ENCODE data around the gene NEB.

NEB gene

DNA sequence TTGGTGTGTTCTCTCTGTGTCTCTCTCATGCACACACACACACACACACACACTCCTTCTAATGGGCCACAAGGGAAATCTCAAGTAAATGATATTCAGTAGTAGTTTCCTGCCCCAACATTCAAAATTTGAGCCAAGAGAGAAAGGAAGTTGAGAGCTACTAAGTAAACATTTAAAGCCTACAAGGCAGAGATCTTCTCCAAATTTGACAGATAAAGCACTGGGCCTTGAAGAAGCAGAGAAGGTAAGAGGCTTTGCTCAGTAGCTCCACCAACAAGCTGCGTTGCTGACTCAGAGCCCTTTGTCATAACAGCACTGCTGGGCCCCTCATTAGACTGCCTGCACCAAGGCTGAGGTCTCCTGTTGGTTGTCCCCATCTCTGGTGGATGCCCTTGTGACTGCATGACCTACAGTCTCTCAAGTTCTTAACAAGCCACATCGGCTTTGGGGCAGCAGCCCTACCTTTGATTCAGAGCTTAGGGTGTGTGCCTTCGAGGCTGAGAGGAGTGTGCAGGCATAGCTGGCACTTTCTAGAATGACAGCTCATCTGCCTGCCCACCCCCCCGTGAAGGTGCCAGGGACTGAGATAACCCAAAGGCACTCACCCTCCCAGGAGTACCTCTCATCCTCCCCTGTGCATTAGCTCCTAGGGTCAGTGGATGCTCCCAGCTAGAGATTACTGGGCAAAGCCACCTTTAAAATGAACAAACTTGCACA lies 32.3 kb upstream of the NEB start:
- TF ChIP-seq, protein P1, sequence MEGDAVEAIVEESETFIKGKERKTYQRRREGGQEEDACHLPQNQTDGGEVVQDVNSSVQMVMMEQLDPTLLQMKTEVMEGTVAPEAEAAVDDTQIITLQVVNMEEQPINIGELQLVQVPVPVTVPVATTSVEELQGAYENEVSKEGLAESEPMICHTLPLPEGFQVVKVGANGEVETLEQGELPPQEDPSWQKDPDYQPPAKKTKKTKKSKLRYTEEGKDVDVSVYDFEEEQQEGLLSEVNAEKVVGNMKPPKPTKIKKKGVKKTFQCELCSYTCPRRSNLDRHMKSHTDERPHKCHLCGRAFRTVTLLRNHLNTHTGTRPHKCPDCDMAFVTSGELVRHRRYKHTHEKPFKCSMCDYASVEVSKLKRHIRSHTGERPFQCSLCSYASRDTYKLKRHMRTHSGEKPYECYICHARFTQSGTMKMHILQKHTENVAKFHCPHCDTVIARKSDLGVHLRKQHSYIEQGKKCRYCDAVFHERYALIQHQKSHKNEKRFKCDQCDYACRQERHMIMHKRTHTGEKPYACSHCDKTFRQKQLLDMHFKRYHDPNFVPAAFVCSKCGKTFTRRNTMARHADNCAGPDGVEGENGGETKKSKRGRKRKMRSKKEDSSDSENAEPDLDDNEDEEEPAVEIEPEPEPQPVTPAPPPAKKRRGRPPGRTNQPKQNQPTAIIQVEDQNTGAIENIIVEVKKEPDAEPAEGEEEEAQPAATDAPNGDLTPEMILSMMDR (IDR thresholded peaks at IDR 0.05; ENCODE audit: low read depth, low read length, poor library complexity, severe bottlenecking), result no peak
- TF ChIP-seq EZH2phosphoT487 (IDR thresholded peaks at IDR 0.05; ENCODE audit: borderline replicate concordance, low read length), result no peak
- Histone ChIP-seq H3K4me2 (ENCODE audit: low read length) (no peak overlapping the region), H3F3A (ENCODE audit: control insufficient read depth, insufficient read depth) (no peaks in the 10 kb centered on the region), H4K20me1 (ENCODE audit: control insufficient read depth, insufficient read depth, low read depth, low read length) (no peaks in the 10 kb centered on the region), H3K27ac (ENCODE audit: low read depth, low read length) (no peak overlapping the region), H3K4me3 (ENCODE audit: low read length) (no peak overlapping the region), H3K9me3 (ENCODE audit: control insufficient read depth, insufficient read depth, low read length) (no peaks in the 10 kb centered on the region), H3K4me1 (ENCODE audit: control insufficient read depth, low read length) (peaks cover 19% of the 10 kb centered on the region), H3K27me3 (ENCODE audit: control insufficient read depth, low read length) (no peaks in the 10 kb centered on the region), H3K79me2 (ENCODE audit: control insufficient read depth, low read length) (no peaks in the 10 kb centered on the region), H3K9me2 (replicated peaks; ENCODE audit: control insufficient read depth, low read length) (no peaks in the 10 kb centered on the region), H3K36me3 (ENCODE audit: control insufficient read depth, low read length) (no peaks in the 10 kb centered on the region)

- Histone ChIP-seq H3K27ac (ENCODE audit: low read depth, low read length) (no peak overlapping the region), H3K9me3 (ENCODE audit: control insufficient read depth, insufficient read depth, low read length) (no peaks in the 10 kb centered on the region), H4K20me1 (ENCODE audit: control insufficient read depth, insufficient read depth, low read depth, low read length) (no peaks in the 10 kb centered on the region), H3F3A (ENCODE audit: control insufficient read depth, insufficient read depth) (no peaks in the 10 kb centered on the region), H3K79me2 (ENCODE audit: control insufficient read depth, low read length) (no peaks in the 10 kb centered on the region), H3K4me1 (ENCODE audit: control insufficient read depth, low read length) (peaks cover 13% of the 10 kb centered on the region), H3K4me3 (ENCODE audit: low read length) (no peak overlapping the region), H3K9me2 (replicated peaks; ENCODE audit: control insufficient read depth, low read length) (no peaks in the 10 kb centered on the region), H3K36me3 (ENCODE audit: control insufficient read depth, low read length) (no peaks in the 10 kb centered on the region), H3K4me2 (ENCODE audit: low read length) (no peak overlapping the region), H3K27me3 (ENCODE audit: control insufficient read depth, low read length) (no peaks in the 10 kb centered on the region)
- TF ChIP-seq, protein P1 (IDR thresholded peaks at IDR 0.05; ENCODE audit: low read depth, low read length, poor library complexity, severe bottlenecking), result no peak
- TF ChIP-seq EZH2phosphoT487 (IDR thresholded peaks at IDR 0.05; ENCODE audit: borderline replicate concordance, low read length), result no peak
Measured at GRCh38 chr2:151765760-151766410, 31.6 kb upstream of the NEB start.

- TF ChIP-seq EZH2phosphoT487 (IDR thresholded peaks at IDR 0.05; ENCODE audit: borderline replicate concordance, low read length), result no peak
- TF ChIP-seq, protein P1 (IDR thresholded peaks at IDR 0.05; ENCODE audit: low read depth, low read length, poor library complexity, severe bottlenecking), result no peak
- Histone ChIP-seq H3K27ac (ENCODE audit: low read depth, low read length) (no peak overlapping the region), H3K4me3 (ENCODE audit: low read length) (no peak overlapping the region), H3K4me2 (ENCODE audit: low read length) (no peak overlapping the region), H3K27me3 (ENCODE audit: control insufficient read depth, low read length) (no peaks in the 10 kb centered on the region), H3K9me2 (replicated peaks; ENCODE audit: control insufficient read depth, low read length) (no peaks in the 10 kb centered on the region), H3K36me3 (ENCODE audit: control insufficient read depth, low read length) (no peaks in the 10 kb centered on the region), H4K20me1 (ENCODE audit: control insufficient read depth, insufficient read depth, low read depth, low read length) (no peaks in the 10 kb centered on the region), H3K79me2 (ENCODE audit: control insufficient read depth, low read length) (no peaks in the 10 kb centered on the region), H3F3A (ENCODE audit: control insufficient read depth, insufficient read depth) (no peaks in the 10 kb centered on the region), H3K9me3 (ENCODE audit: control insufficient read depth, insufficient read depth, low read length) (no peaks in the 10 kb centered on the region), H3K4me1 (ENCODE audit: control insufficient read depth, low read length) (peaks cover 13% of the 10 kb centered on the region)
Measured at GRCh38 chr2:151762694-151763093, 28.4 kb upstream of the NEB start.
